GM20000 (cell line): Measurements from ENCODE around the gene DNAH10.

Experiments
- DNase-seq: peaks from one replicate; pipeline ENCODE4 v3.0.0; 2012; ENCODE audit warnings: low spot score
- TF ChIP-seq, protein P1 (sequence below): IDR thresholded peaks from 2 replicates; pipeline ENCODE4 v1.5.1; 2012; ENCODE audit warnings: mild to moderate bottlenecking, control low read depth; ENCODE audit errors: extremely low read depth, missing control alignments

The DNAH10 gene

DNA sequence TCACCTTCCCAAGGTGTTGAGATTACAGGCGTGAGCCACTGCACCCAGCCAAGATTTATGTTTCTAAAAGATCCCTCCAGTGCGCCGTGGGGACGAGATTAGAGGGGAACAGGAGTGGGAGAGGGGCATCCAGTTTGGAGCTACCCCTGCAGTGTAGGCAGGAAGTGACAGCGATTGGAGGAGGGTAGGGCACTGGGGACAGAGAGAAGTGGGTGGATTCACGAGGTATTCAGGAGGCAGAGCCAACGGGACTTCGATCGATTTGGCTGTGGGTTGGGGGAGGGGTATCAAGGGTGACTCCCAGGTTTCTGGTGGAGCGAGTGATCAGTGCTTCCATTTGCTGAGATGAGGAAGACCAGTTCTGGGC, 128.4 kb downstream of the DNAH10 start:
- DNase-seq, result no peak

DNA sequence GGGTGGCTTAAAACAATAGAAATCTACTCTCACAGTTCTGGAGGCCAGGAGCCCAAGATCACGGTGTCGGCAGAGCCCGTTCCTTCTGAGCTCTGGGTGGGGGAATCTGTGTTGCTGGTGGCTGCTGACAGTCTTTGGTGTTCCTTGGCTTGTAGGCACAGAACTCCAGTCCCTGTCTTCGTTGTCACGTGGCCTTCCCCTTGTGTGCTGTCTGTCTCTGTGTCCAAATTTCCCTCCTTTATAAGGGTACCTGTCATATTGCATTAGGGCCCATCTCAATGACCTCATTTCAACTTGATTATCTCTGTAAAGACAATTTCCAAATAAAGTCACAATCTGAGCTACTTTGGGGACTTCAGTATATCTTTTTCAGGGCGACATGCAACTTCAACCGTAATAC, 128.9 kb downstream of the DNAH10 start:
- no peak for DNase-seq

More for the DNA sequence above, 128.4 kb downstream of the DNAH10 start:
- TF ChIP-seq, protein P1, sequence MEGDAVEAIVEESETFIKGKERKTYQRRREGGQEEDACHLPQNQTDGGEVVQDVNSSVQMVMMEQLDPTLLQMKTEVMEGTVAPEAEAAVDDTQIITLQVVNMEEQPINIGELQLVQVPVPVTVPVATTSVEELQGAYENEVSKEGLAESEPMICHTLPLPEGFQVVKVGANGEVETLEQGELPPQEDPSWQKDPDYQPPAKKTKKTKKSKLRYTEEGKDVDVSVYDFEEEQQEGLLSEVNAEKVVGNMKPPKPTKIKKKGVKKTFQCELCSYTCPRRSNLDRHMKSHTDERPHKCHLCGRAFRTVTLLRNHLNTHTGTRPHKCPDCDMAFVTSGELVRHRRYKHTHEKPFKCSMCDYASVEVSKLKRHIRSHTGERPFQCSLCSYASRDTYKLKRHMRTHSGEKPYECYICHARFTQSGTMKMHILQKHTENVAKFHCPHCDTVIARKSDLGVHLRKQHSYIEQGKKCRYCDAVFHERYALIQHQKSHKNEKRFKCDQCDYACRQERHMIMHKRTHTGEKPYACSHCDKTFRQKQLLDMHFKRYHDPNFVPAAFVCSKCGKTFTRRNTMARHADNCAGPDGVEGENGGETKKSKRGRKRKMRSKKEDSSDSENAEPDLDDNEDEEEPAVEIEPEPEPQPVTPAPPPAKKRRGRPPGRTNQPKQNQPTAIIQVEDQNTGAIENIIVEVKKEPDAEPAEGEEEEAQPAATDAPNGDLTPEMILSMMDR, result no peak

DNA sequence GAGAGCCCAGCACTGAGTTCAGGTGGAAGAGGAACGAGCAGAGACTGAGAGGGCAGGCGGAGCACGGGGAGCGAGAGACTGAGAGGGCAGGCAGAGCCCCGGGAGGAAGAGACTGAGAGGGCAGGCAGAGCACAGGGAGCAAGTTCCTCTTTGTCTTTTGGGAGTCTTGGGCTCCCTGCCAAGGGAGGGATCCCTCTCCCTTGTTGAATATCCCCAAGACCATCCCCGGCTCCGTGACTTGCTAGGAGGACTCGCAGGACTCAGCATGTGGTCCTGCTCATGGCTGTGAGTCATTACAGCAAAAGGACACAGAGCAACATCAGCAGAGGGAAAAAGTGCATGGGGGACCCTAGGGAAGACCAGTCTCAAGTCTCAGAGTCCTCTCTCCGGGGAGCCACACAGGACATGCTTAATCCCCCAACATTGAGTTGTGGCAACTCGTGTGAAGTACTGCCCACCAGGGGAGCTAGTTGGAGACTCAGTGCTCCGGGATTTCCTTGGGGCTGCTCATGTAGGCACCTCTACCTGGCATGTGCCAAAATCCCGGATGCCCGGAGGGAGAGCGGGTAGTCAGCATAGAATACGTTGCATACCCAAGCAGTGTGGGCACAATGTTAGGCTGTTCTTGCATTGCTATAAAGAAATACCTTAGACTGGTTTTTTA, 129.5 kb downstream of the DNAH10 start:
- TF ChIP-seq, protein P1, result no peak

More for the DNA sequence above, 128.9 kb downstream of the DNAH10 start:
- TF ChIP-seq, protein P1, result no peak

DNA sequence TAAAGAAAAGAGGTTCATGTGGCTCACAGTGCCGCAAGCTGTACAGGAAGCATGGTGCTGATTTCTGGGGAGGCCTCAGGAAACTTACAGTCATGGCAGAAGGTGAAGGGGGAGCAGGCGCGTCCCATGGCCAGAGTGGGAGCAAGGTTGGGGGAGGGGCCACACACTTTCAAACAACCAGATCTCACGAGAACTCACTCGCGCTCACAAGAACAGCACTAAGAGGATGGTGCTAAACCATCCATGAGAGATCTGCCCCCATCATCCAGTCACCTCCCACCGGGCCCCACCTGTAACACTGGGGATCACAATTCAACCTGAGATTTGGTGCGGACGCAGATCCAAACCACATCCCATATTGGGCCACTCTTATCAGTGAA, 130.1 kb downstream of the DNAH10 start:
- no peak for DNase-seq
- TF ChIP-seq, protein P1, result no peak

More for the DNA sequence above, 129.5 kb downstream of the DNAH10 start:
- no peak for DNase-seq

DNA sequence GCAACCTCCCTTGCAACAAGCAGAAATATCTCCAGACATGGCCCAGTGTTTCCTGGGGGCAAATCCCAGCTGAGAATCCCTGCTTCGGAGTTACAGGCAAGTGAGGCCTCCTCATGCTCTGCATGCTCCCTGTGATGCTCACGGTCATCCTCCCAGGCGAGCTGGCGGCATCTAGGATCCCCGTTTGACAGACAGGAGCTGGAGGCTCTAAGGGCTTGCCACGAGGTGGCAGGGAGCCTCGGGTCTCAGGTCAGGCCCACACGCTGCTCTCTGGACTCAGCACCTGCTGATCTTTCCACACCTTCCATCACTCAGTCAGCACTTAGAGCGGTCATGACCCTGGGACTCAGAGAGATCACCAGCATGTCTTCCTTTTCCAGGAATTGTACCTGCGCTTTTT, 130.8 kb downstream of the DNAH10 start:
- no peak for DNase-seq
- TF ChIP-seq, protein P1, result no peak

DNA sequence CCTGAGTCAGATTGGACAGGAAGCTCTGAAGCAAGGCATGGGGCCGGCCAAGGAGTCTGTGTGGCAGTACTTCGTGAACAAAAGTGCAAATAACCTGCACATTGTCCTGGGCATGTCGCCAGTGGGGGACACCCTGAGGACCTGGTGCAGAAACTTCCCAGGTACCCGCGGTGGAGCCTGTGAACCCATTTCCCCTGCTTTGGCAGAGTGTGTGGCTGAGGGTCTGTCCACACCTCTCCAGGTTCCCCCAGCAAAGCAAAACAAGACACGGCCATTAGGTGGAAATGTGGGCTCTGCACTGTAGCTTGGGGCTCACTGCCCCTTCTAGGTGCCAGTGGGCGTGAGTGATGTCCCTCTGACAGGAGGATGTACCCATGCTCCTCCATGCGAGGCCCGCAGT, 131.2 kb downstream of the DNAH10 start:
- no peak for DNase-seq
- TF ChIP-seq, protein P1, result no peak

DNA sequence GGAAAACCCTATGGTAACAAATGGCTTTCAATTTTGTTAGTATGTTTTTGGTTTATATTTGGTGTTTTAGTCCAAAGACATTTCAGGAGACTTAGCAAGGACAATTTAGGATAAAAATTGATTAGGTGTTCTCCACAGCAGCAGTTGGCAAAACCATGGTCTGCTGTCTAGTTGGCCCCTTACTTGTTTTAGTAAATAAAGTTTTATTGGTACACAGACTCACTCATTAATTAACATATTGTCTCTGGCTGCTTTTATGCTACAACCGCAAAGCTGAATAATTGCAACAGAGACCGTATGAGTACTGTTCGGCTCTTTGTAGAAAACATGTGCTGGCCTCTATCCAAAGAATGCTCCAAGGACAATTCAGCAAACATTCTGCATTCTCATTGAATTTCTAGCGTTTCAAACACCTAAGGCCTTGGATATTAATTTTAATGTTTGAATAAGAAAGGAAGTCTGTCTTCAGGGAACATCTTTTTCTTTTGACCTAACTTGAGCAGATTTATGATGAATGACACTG, 132.8 kb downstream of the DNAH10 start:
- TF ChIP-seq, protein P1, result no peak
- DNase-seq, result no peak
